ENCODE results near the gene TBX5. TPM values are rescaled to one million over a fixed set of nuclear protein-coding genes. Genes with fewer than 3 reads are reported as not detected.

The TBX5 gene
- total and polyA plus RNA-seq, 8 donors = 16.8 to 63.0 (median 55.4) TPM

DNA sequence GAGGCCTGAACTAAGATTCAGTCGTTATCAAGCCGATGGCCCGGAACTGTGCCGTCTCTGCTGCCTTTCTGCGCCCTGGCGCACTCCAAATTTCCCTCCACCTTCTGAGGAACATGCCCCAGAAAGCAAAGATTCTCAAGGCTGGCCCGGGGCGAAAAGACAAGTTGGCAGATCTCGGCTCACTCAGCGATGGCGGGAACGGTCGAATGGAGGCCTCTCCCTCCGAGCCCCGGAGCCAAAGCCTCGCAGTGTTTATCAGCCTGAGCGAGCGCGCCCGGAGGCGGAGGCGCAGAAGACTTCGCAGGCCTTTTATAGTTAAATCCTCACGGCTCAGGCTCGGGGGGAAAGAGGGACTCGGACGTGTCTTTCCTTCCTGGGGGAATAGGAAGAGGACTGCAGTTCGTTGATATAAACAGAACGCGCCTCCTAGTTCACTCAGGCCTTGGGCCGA lies 5.6 kb downstream of the TBX5 start:
- H3K4me3 ChIP-seq = peak overlapping the region in 1 of 2 donors; percentile 3
- no peak for ATAC-seq
- peak overlapping the region; percentile 64 to 87 for H3K27ac ChIP-seq
- TF ChIP-seq, protein P1, sequence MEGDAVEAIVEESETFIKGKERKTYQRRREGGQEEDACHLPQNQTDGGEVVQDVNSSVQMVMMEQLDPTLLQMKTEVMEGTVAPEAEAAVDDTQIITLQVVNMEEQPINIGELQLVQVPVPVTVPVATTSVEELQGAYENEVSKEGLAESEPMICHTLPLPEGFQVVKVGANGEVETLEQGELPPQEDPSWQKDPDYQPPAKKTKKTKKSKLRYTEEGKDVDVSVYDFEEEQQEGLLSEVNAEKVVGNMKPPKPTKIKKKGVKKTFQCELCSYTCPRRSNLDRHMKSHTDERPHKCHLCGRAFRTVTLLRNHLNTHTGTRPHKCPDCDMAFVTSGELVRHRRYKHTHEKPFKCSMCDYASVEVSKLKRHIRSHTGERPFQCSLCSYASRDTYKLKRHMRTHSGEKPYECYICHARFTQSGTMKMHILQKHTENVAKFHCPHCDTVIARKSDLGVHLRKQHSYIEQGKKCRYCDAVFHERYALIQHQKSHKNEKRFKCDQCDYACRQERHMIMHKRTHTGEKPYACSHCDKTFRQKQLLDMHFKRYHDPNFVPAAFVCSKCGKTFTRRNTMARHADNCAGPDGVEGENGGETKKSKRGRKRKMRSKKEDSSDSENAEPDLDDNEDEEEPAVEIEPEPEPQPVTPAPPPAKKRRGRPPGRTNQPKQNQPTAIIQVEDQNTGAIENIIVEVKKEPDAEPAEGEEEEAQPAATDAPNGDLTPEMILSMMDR (IDR thresholded peaks at IDR 0.05) = no peak
- intact Hi-C loops (cut with DNase I) = no loop called here
- peaks cover 73 to 100% of the 10 kb centered on the region in 2 donors for H3K27me3 ChIP-seq
- peak in 1 of 4 donors; percentile 52 for DNase-seq
- no peaks in the 10 kb centered on the region for H3K4me1 ChIP-seq
- no peaks in the 10 kb centered on the region for H3K9me3 ChIP-seq
- H3K36me3 ChIP-seq = no peaks in the 10 kb centered on the region

GRCh38 chr12:114399664-114400211 lies 6.2 kb downstream of the TBX5 start:
- no peaks in the 10 kb centered on the region for H3K4me1 ChIP-seq

DNA sequence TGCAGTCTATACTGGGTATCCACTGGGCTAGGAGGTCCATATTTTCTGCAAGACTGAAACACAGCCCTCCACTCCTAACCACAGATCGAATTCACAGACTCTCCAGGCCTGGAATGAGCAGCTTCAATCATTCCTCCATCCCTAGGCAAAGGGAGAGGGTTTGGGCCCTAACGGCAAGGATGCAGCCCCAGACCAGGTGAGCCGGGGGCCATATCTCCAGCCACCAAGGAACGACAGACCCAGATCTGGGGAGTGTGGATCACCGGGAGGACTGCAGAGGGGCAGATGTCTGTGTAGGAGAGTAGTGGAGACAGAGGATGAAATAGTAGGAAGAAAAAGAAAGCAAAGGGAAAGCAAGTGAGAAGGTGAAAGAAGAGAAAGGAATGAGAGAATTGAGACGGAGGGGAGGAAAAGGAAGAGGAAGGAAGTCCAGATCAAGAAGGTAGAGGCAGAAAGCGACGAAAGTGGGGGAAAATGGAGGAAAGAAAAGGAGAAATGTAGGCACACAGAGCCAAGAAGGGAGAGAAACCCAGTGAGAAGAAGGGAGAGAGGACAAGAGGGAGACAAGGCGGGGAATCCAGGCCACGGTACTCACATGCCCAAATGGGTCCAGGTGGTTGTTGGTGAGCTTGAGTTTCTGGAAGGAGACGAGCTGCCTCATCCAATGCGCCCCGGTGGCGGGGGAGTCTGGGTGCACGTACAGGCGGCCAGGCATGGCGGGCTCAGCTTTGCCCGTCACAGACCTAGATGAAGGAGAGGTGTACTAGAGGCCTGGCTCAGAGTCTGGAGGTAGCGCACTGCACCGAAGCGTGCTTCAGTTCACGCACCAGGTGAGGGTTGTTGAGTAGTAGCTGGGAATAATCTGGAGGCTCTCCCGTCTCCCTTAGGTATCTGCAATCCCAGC lies 7.7 kb downstream of the TBX5 start:
- Histone ChIP-seq H3K4me1 (peaks cover 0 to 1% of the 10 kb centered on the region in 2 donors), H3K27ac (peak overlapping the region; percentile 55 to 70)
- DNase-seq = no peak

More at GRCh38 chr12:114399664-114400211, 6.2 kb downstream of the TBX5 start:
- no peaks in the 10 kb centered on the region for H3K36me3 ChIP-seq
- peaks cover 72 to 100% of the 10 kb centered on the region in 2 donors for H3K27me3 ChIP-seq
- DNase-seq (no peak), ATAC-seq (peak; percentile 17)
- H3K4me3 ChIP-seq = no peak overlapping the region
- H3K27ac ChIP-seq = peak overlapping the region; percentile 64 to 87
- TF ChIP-seq, protein P1 (IDR thresholded peaks at IDR 0.05) = no peak
- intact Hi-C loops (cut with DNase I) = no loop called here
- no peaks in the 10 kb centered on the region for H3K9me3 ChIP-seq

DNA sequence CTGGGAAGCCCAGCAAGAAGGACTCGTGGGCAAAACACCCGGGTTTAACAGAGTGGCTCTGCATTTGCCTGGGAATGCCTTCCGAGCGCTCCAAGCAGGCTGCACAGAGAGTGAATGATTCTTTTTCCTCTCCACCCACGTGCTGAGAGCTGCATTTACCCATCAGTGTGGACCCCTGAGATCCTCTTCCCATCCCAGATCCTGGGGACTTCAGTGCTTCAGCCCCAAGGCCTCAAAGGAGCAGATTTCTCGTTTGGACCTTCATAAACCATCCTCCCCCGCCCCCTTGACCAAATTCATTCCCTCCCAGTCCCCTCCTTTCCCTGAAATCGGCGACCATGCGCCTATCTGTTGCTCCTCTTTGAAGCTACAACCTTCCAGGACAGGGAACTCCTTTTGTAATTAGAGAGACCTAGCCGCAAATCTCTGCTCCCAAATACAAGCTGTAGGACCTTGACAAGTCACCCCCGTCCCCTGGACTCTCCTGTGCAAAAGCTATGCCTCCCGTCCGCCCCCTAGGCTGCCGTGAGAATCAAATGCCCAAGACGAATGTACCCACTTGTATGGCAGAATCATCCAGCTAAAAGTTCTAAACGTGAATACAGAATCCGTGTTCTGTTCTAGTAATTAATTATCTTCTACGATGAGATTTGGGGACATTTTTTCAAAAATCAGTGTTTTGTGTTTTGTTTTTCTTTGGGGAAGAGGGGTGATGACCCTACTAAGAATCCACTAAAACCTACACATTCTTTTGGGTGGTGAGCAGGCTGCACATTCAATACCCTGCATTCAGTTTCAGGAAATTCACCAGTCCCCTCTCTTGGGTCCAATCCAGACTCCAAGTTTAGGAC lies 8.8 kb downstream of the TBX5 start:
- Histone ChIP-seq H3K4me1 (peaks cover 0 to 7% of the 10 kb centered on the region in 2 donors), H3K9me3 (no peaks in the 10 kb centered on the region), H3K4me3 (no peak overlapping the region), H3K36me3 (no peaks in the 10 kb centered on the region), H3K27me3 (peaks cover 68 to 100% of the 10 kb centered on the region in 2 donors), H3K27ac (peak overlapping the region; percentile 55 to 70)
- ATAC-seq (no peak), DNase-seq (no peak)
- TF ChIP-seq, protein P1 (IDR thresholded peaks at IDR 0.05) = no peak
- intact Hi-C loops (cut with DNase I) = no loop called here

More for the DNA sequence above, 7.7 kb downstream of the TBX5 start:
- TF ChIP-seq, protein P1 (IDR thresholded peaks at IDR 0.05) = no peak
- H3K36me3 ChIP-seq = no peaks in the 10 kb centered on the region
- ATAC-seq = no peak
- H3K27me3 ChIP-seq = peaks cover 75 to 100% of the 10 kb centered on the region in 2 donors
- no peaks in the 10 kb centered on the region for H3K9me3 ChIP-seq
- intact Hi-C loops (cut with DNase I) = no loop called here
- no peak overlapping the region for H3K4me3 ChIP-seq
